ENCODE data around the gene CTSC.

GRCh38 chr11:88259431-88259830 is 78.1 kb downstream of the CTSC start:
- no peak for TF ChIP-seq SETDB1 (IDR thresholded peaks at IDR 0.05; ENCODE audit: insufficient read length, low read length)
- no peak for TF ChIP-seq ZNF777 (tag by site-specific recombination; IDR thresholded peaks at IDR 0.05; ENCODE audit: borderline replicate concordance)
- TF ChIP-seq ZNF544 (tag by site-specific recombination; IDR thresholded peaks at IDR 0.05), result no peak
- TF ChIP-seq SALL2 (tag by site-specific recombination; IDR thresholded peaks at IDR 0.05; ENCODE audit: borderline replicate concordance), result no peak
- TF ChIP-seq, protein P1, sequence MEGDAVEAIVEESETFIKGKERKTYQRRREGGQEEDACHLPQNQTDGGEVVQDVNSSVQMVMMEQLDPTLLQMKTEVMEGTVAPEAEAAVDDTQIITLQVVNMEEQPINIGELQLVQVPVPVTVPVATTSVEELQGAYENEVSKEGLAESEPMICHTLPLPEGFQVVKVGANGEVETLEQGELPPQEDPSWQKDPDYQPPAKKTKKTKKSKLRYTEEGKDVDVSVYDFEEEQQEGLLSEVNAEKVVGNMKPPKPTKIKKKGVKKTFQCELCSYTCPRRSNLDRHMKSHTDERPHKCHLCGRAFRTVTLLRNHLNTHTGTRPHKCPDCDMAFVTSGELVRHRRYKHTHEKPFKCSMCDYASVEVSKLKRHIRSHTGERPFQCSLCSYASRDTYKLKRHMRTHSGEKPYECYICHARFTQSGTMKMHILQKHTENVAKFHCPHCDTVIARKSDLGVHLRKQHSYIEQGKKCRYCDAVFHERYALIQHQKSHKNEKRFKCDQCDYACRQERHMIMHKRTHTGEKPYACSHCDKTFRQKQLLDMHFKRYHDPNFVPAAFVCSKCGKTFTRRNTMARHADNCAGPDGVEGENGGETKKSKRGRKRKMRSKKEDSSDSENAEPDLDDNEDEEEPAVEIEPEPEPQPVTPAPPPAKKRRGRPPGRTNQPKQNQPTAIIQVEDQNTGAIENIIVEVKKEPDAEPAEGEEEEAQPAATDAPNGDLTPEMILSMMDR (tag by site-specific recombination; IDR thresholded peaks at IDR 0.05), result no peak
- TF ChIP-seq ZNF2 (tag by site-specific recombination; IDR thresholded peaks at IDR 0.05), result no peak
